Measurements from ENCODE around the gene ALDH1A3.
A peak's percentile ranks its signal among the peaks of the same experiment; 100 is the strongest.

ALDH1A3 gene

DNA sequence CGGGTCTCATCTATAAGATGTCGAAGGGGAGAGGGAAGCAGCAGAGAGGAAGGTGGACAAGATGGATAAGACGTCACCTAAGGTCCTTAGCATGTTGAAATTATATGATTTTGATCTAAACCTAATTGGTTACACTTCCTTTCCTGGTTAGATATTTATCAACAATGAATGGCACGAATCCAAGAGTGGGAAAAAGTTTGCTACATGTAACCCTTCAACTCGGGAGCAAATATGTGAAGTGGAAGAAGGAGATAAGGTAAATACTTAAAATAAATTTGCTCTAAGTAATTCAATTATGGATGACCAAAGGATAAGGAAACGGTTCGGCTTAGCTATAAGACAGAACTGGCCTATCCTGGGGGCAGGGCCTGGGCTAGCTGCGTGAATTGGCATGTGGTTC, 5.5 kb downstream of the ALDH1A3 start:
- DNase-seq = no peak

DNA sequence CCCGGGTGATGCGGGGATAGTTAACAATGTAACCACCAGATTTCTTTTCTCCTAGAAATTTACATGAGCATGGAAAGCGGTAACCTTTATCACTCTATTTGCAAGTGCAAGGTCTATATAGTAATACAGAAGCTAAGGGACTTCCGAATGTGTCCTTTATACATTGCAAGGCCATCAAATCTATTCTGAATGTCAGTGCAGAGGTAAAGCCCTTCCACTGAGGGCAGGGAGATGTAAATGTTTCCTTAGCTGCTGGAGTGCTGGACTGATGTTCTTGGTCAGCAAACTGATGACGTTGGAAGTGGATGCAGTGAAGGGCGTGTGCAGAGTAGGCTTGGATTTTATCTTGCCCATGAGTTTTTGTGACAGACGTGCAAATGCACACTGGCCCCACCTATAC, 6.2 kb downstream of the ALDH1A3 start:
- no peak for DNase-seq

DNA sequence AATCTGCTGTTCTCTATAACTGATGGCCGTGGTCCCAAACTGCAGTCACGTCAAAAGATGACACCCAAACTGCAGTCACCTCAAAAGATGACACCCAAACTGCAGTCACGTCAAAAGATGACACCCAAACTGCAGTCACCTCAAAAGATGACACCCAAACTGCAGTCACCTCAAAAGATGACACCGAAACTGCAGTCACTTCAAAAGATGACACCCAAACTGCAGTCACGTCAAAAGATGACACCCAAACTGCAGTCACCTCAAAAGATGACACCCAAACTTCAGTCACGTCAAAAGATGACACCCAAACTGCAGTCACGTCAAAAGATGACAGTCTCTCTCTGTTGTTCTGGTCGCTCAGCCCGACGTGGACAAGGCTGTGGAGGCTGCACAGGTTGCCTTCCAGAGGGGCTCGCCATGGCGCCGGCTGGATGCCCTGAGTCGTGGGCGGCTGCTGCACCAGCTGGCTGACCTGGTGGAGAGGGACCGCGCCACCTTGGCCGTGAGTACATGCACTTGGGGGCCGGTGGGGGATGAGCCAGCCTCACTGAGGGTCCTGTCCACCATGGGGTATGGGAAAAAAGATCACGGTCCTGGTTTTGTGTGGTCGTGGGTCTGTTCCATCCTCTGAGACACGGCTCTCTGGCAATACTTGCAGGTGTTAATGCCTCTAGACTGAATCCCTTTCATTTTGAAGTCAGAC, 7.7 kb downstream of the ALDH1A3 start:
- no peak for DNase-seq

DNA sequence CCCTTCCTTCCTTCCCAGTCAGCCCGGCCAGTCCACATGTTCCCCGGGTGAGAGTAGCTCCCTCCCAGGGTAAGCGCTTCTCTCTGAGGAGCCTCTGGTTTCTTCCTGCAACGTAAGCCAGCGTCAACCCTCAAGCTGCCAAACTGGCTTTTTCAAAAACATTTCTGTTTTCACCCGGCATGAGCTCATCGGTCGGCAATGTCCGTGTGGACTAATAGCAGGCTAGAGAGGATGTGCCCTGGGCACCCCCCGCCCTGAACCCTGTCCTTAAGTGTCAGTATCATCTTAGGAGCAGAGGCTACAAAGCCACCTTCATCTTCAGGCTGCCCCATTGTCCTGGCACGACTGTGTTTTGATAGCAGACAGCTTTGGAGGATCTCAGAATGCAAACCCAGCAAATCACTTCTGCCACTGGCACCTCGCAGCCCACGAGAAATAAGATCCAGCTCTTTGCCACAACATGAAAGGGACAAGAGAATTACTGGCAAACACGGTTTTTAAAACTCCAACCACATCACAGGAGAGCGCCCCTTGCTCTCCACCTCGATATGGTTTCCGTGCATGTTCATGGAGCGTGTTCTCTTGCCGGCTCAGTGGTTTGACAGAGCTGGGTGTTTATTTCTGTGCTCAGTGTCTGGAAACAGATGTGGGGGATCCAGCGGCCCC, 9.9 kb downstream of the ALDH1A3 start:
- peak; percentile 33 for DNase-seq

DNA sequence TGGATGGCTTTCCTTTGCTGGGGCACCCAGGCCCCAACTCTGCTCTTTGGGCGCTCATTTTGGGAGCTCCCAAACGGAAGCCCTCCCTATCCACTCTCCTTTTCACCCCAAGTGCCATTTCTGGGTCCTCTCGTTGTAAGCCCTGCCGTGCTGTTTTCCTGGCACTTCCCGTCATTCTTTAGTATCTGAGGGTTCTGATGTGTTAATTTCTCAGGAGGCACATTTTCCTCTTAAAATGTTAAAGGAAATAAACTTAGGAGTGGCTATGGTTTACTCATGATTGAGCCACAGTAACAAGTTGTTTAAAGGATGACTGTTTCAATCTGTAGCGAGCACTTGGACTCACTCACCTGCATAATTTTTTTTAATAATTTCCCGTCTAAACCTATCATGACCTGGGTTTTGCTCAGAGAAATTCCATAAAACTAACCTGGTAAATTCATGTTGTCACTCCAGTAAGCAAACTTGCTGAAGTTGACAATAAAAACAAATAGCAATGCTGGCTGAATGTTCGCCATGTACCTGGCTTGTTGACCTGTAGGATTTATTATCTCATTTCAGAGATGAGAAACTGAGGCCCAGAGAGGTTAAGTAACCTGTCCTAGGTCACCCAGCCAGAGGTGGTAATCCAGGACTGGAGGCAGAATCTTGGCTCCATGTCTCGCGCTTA, 10.6 kb downstream of the ALDH1A3 start:
- no peak for DNase-seq

DNA sequence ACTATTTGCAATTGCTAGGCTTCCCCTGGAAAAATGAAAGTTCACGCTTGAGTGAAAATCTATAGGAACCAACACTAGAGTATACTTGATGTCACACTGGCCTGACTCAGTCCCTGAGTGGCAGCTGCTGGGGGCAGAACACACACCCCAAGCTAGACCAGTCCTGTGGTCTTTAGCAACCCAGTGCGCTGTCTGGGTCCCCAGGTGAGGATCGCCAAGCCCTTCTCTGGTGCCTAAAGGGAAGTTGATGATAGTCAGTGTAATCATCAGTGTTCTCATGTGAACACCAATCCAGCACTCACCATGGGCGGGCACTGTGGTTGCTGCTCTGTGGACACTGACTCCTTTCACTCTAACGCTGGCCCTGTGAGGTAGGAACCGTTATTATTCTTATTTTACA, 11.2 kb downstream of the ALDH1A3 start:
- DNase-seq = no peak

DNA sequence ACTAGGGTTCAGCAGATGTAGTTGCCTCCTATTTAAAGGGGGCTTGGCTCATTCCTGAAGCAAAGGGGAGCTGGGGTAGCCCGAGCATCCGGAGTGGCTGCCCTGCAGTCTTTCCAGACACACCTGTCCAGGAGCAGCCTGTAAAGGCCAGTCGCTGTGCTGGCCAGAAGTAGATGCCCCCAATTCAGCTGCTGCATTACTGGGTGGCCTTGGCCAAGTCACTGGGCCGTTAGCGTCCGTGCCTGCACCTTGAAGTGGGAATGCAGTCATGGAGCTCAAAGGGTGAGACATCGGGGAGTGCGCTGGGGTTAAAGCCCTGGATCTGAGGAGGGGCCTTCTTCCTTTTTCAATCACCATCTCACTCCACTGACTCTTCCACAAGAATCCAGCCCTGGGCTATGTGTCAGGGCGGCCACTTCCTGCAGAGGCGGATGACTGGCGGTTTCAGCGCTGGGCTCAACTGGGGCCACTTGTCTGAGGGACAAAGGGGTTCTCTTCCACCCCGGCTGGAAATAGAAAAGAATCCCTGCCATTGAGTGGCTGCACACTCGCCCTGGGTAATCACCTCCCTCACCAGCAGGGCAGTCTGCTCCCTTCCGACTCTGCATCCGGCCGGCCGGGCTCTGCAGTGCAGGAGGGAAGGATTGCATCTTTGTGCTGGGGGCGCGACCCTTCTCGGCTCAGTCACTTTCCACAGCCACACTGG, 11.8 kb downstream of the ALDH1A3 start:
- no peak for DNase-seq

DNA sequence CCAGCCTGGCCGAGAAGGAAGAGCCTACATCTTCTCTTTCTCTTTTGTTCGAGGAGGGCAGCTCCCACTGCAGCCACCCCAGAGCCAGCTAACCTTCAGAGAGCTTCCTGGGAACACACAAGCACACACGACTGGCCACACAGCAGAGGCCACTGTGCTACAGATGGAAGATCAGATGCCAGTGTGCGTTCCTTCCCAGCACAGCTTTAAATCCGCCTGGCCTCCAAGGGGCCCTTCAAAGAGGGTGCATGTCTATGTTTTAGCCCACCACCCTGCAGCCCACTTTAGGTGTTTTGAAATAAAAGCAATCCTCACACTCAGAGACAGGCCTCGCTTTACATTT, 12.4 kb downstream of the ALDH1A3 start:
- no peak for DNase-seq

DNA sequence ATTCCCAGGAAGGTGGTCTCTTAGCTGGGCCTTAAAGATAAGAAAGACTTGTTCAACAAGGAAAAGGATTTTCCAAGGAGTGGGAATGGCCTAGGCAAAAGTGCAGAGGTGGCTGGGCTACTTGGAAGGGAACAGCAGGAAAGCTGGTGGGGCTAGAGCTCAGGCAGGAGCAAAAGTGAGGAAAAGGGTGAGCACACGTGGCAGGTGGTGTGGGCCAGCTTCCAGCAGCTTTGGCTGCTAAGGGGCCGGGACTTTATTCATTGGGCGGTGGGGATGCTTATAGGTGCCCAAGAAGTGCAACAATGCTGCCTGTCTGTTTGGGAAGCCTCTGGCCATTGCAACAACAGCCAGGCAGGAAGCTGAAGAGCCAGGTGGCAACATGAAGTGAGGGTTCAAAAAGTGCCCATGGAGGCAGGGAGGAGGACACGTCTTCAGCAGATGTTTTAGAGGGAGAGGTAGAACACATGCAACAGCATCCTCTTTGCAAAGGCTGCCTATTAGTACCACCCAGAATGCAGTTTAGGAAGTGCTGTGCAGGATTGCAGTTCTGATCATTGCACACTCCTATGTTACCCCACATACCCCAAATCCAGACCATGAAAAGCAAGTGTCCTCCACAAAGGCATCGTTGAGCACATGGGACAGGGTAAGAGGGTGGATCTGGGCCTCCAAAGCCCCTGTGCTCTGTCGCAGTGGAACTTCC, 13.8 kb downstream of the ALDH1A3 start:
- DNase-seq = no peak

DNA sequence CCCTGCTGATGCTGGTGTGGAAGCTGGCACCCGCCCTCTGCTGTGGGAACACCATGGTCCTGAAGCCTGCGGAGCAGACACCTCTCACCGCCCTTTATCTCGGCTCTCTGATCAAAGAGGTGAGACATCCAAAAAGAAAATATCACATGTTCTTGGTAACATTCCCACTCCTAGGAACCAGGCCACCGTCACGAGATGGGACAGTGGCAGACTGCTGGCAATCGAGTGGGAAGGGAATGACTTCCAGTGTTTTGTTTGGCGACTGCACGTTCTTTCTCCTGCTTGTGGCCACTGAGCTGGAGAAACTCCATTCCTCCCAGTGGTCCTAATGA, 14.3 kb downstream of the ALDH1A3 start:
- no peak for DNase-seq

DNA sequence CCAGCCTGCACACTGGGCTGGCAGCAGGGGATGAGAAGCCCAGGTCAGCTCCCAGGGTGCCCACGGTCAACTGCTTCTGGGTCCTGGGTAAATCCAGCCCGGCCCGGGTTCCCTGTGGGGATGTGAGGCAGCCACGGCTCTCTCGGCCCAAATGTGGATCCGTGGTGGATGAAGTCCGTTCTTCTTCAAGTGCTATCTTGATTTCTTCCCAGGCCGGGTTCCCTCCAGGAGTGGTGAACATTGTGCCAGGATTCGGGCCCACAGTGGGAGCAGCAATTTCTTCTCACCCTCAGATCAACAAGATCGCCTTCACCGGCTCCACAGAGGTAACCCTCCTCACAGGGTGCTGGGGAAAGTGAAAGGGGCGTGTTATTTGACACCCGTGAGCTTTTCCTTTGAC, 16.1 kb downstream of the ALDH1A3 start:
- no peak for DNase-seq

DNA sequence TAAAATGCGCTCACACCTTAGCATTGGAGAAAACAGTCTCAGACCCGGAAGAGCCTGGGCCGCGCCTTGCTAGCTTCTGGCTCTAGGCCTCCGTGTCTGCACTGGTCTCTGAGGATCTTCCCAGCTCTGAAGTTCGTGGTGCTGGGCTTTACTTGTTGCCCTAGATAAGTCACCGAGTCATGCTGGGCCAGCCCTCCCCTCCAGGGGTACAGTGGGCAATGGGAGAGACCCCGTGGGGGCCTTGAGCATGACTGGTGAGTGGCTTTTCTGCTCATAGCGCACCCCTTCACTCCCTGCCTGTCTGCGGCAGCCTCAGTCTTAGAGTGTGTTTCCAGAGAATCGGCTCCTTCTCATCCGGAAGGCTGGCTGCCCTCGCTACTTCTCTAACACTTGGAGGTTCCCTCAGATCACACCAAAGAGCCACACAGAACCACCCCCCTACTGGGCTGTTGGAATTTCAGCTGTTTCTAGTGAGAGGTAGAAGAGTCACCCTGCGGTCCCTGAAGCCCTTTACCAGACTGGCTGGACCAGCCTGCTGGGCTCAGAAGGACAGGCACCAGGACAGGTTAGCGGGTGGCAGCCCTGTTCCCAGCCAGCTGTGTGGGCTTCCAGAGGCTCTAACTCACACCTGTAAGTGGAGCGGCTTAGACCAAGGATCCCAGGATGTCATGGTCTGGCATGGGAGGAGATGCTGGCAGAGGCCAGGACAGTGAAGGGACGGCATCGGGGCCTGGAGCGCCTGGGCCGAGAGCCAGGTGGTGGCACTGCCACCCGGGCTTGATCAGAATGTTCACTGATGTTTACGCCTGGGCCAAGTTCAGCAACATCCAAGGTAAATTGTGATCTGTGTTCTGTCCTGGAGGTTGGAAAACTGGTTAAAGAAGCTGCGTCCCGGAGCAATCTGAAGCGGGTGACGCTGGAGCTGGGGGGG, 17.9 kb downstream of the ALDH1A3 start:
- no peak for DNase-seq

DNA sequence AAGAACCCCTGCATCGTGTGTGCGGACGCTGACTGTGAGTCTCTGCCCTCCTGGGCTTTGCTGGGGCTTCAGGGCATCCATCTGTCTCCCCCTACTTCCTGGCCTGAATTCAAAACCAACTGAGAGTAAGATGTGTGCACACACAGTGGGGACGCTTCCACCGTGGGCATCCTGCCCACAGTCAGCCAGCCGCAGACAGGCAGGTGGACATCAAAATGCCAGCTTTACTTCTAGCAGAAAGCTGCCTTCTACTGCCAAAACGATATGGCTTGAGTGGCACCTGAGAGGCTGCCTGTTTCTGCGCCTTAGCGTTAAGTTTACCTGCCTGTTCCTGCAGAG, 18.5 kb downstream of the ALDH1A3 start:
- no peak for DNase-seq

DNA sequence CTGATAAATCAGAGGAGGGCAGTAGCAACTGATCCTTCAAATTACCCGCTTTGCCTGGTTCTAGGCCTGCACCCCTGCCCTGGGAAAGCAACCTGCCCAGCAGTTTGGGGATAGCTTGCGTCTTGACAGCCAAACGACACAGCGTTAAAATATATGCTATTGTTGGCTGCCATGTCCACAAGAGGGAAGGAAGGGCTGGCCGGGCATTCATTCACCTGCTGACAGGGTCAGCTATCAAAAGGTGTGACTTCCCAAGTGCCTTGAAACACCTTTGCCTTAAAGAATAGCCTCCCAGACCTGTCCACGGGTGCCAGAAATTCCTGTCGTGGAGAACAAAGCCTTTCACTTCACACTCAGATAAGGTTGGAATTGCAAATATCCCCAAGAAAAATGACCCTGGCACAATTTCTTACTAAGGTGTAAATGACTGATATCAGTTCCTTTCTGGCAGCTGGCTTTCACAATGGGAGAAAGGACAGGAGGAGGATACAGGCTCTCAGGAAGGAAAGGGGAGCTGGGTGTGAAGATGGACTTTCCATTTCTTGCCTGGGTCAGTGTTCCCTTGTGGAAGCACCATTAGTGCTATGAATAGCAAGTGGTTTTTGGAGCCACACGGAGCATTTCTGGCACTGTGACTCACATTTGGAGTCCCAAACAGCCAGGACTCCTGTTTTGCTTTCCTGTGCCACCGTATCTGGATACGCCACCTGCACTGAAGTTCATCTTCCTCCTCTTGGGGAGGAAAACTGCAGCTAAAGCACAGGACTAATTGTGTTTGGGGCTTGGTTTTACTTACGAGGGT, 19.2 kb downstream of the ALDH1A3 start:
- DNase-seq = no peak

DNA sequence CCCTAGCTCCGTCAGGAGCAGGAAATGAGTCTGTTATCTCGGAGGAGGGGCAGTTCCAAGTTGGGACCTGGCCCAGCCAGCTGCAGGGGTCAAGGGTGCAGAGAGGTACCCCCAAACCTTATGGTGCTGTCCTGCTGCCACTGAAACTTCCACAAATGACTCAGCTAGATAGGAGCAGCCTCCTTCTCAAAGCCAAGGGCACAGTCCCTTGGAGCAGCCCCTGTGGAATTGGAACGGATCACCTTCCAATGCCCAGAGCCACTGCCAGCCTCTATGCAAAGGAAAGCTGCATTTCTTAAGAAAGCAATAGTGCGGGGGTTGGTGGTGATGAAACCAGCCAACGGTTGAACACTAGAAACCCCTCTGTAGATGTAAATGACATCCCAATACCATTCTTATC, 20.0 kb downstream of the ALDH1A3 start:
- DNase-seq = no peak

DNA sequence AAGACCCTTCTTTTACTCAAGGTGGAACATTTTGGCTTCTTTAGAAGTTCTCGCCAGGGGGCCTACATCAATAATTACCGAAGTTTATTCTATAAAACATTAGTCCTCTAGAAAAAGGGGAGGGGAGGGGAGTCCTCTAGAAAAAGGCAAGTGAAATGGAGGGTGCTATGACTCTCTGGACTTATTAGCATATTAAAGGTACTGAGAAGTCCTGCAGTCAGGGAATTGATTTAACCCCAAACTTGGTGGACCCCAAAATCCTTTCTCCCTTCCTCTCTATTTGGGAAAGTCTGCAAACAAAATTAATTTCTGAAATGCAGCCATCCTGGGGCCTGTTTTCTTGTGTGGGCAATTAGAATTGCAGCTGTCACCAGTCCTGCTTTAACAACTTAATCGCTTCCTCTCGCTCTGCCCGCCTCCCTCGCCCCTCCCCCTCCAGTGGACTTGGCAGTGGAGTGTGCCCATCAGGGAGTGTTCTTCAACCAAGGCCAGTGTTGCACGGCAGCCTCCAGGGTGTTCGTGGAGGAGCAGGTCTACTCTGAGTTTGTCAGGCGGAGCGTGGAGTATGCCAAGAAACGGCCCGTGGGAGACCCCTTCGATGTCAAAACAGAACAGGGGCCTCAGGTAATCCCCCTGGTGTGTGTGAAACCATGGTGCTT, 20.6 kb downstream of the ALDH1A3 start:
- no peak for DNase-seq

DNA sequence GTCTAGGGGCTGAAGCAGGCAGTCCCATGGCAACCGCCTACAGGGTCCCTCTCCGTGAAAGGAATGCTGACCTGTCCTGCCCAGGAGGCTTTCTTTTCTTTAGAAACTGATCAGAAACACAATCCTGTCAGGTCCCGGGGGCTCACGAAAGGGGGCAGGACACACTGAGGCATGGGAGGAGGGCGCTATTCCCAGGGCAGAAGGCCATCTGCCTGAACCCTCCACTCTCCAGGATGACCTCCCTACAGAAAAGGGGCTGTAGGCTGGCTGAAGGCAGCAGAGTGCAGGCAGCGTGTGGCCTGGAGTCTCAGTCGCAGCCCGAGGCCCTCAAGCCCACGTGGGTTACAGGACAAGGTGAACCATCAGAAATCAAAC, 21.2 kb downstream of the ALDH1A3 start:
- no peak for DNase-seq

DNA sequence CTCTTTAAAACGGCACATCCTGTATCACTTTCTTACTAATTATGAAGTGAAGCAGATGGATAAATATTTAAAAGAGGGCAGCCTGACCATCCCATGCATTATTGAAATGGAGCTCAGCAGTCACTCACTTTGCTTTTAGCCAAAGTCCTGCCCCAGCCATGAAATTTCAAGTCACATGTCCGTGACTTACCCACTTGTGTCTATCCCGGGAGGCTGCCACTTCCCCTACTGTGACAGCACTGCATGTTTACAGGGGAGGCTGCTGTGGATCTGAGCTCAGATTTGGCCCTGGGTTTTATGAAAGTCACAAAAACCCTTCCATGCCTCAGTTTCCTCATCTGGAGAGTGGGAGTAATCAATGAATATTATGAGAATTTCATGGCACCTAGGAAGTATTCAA, 21.7 kb downstream of the ALDH1A3 start:
- no peak for DNase-seq

DNA sequence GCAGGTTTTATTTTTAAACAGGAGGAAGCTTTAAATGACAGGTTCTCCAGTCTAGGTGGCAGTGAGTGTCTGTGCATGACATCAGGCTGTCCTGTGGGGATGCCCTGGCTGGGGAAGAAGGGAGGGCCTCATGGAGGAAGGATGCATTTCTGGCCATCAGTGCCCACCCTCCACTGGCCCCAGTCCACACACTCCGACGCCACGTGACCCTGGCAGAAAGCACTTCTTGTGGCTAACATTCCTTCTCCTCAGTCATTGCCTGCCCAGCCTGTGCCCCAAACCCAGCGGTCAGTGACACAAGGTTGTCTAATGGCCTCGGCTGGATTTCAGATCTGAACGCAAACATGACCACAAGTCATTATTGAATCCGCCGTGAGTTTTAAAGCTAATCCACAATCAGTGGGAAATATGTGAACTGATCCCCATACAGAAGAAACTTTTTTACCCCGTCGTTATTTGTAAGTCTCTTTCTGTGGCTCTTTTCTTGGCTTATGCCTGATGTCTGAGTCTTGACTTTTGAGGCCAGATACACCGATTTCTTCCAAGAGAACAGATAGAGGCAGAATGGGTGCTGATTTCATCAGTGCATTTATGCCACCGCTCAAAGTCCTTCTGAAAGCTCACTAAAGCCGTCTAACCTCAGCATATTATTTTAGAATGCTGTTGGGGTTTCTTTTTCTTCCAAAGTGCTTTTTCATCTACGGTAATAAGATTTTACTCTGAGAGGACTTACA, 22.2 kb downstream of the ALDH1A3 start:
- DNase-seq = no peak
